K562 (cell line): ENCODE data around the gene CEBPE. TPM values are rescaled to one million over a fixed set of nuclear protein-coding genes. Genes with fewer than 3 reads are reported as not detected.
A peak's percentile ranks its signal among the peaks of the same experiment; 100 is the strongest.

Experiments
- ASH1L ChIP-seq: fragments of 450-650 bp; IDR thresholded peaks from 2 replicates; pipeline ENCODE4 v1.6.1; 2018; ENCODE audit warnings: borderline replicate concordance, mild to moderate bottlenecking, low read depth; ENCODE audit not compliant: partially characterized antibody
- DDX20 ChIP-seq: fragments of 450-650 bp; IDR thresholded peaks from 2 replicates; pipeline ENCODE4 v1.6.1; 2016; ENCODE audit warnings: missing genetic modification characterization, low read depth, mild to moderate bottlenecking, missing compliant biosample characterization, moderate library complexity
- DIDO1 ChIP-seq: fragments of 450-650 bp; IDR thresholded peaks from 2 replicates; pipeline ENCODE4 v1.6.1; 2016; ENCODE audit warnings: low read depth, missing biosample characterization, missing genetic modification characterization
- MCM3 ChIP-seq: fragments of 450-650 bp; IDR thresholded peaks from 2 replicates; pipeline ENCODE4 v1.6.1; 2016
- PCBP2 ChIP-seq: fragments of 200-400 bp; formaldehyde crosslinking; IDR thresholded peaks from 2 replicates; pipeline ENCODE4 v1.6.1; 2018; ENCODE audit warnings: low read length, low read depth, mild to moderate bottlenecking, moderate library complexity; ENCODE audit not compliant: poor library complexity, severe bottlenecking
- PTRF ChIP-seq: fragments of 450-650 bp; IDR thresholded peaks from 2 replicates; pipeline ENCODE4 v1.6.1; 2016; ENCODE audit warnings: mild to moderate bottlenecking, missing genetic modification characterization, missing compliant biosample characterization
- PTTG1 ChIP-seq: fragments of 450-650 bp; IDR thresholded peaks from 2 replicates; pipeline ENCODE4 v1.6.1; 2016; ENCODE audit warnings: low read depth, mild to moderate bottlenecking, missing genetic modification characterization, missing compliant biosample characterization
- RFX7 ChIP-seq: fragments of 250-450 bp; sonication (Bioruptor Pico); IDR thresholded peaks from 2 replicates; pipeline ENCODE4 v1.5.1; 2021; ENCODE audit warnings: mild to moderate bottlenecking
- TAF7 ChIP-seq: fragments of 450-650 bp; IDR thresholded peaks from 2 replicates; pipeline ENCODE4 v1.6.1; 2016; ENCODE audit warnings: missing genetic modification characterization, missing compliant biosample characterization
- THRAP3 ChIP-seq: fragments of 450-650 bp; IDR thresholded peaks from 2 replicates; pipeline ENCODE4 v1.6.1; 2016; ENCODE audit warnings: mild to moderate bottlenecking, inconsistent platforms, borderline replicate concordance
- UBTF ChIP-seq, 2 experiments: IDR thresholded peaks; 2 replicates each; pipeline ENCODE4 v1.6.1; 2012; ENCODE audit warnings: improper control_type of control experiment in 2 of 2, low read depth in 2 of 2, low read length in 2 of 2, borderline replicate concordance in 1 of 2
- XRCC3 ChIP-seq: fragments of 450-650 bp; IDR thresholded peaks from 2 replicates; pipeline ENCODE4 v1.6.1; 2017; ENCODE audit warnings: mild to moderate bottlenecking, moderate library complexity
- ZNF778 ChIP-seq: fragments of 450-650 bp; formaldehyde crosslinking; IDR thresholded peaks from 2 replicates; pipeline ENCODE4 v1.4.0; 2020; ENCODE audit warnings: mild to moderate bottlenecking, moderate library complexity
- polyA plus RNA-seq, 8 experiments: library from polyadenylated mRNA; depleted of rRNA in 4 of 8; stranded (reverse) in 5 of 8; unstranded in 3 of 8; fragments of >200 nt; fragmentation: Nextera tagmentation in 2 of 8; fragmentation: Illumina TruSeq in 1 of 8; extraction: Ambion mirVana in 2 of 8; extraction: Trizol in 1 of 8; gene quantifications; 2 replicates each; pipeline versions ENCODE4 v1.2.1 to v1.2.3, GENCODE V29; 2011 to 2014; ENCODE audit warnings: inconsistent platforms in 1 of 8, missing spikeins in 1 of 8
- total RNA-seq, 7 experiments: library from RNA; depleted of rRNA in 6 of 7; stranded (reverse); fragments of >200 nt in 6 of 7; fragmentation: Illumina TruSeq in 2 of 7; extraction: Trizol in 2 of 7; gene quantifications; 2 replicates each; pipeline versions ENCODE4 v1.2.1 to v1.2.3, GENCODE V29; 2011 to 2021; ENCODE audit warnings: low replicate concordance in 1 of 7
- TF ChIP-seq, protein P1 (sequence below), 2 experiments: fragments of 450-650 bp in 1 of 2; sonication (generic) in 1 of 2; formaldehyde crosslinking in 1 of 2; IDR thresholded peaks; 2 replicates each; pipeline versions ENCODE4 v1.7.1 to v1.9.0; 2016 to 2022; ENCODE audit warnings: inconsistent platforms in 1 of 2, mild to moderate bottlenecking in 1 of 2, missing genetic modification reagents in 1 of 2
- TF ChIP-seq, protein P2 (sequence below): fragments of 250-450 bp; sonication (Bioruptor Pico); IDR thresholded peaks from 2 replicates; pipeline ENCODE4 v1.5.0; 2022; ENCODE audit warnings: mild to moderate bottlenecking

CEBPE gene
- total and polyA plus RNA-seq, 9 of the 15 experiments (the other 6 are each of a cell fraction or from before 2014, with no cell fraction given) = 0.09 to 0.15 (median 0.13) TPM; not detected in 6

DNA sequence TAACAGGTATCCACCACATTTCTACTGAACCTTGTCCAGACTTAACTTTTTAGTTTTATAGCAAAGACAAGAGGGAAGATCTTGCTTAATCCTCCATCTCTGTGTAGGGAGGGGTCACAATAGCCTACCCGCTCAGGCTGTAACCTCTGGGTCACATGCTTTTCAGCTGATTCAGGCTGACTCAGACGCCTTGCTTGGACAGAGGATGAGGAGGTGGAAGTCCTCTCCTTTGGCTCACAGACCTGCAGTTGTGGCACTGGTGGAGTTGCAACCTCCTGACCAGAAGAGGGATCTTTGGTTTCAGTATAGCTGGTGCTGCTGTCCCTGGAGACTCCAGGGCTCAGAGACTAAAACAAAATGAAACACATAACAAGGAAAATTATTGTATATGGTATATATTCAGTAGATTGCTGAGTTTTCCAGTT, 40.4 kb downstream of the CEBPE start (continued):
- TF ChIP-seq, protein P1, sequence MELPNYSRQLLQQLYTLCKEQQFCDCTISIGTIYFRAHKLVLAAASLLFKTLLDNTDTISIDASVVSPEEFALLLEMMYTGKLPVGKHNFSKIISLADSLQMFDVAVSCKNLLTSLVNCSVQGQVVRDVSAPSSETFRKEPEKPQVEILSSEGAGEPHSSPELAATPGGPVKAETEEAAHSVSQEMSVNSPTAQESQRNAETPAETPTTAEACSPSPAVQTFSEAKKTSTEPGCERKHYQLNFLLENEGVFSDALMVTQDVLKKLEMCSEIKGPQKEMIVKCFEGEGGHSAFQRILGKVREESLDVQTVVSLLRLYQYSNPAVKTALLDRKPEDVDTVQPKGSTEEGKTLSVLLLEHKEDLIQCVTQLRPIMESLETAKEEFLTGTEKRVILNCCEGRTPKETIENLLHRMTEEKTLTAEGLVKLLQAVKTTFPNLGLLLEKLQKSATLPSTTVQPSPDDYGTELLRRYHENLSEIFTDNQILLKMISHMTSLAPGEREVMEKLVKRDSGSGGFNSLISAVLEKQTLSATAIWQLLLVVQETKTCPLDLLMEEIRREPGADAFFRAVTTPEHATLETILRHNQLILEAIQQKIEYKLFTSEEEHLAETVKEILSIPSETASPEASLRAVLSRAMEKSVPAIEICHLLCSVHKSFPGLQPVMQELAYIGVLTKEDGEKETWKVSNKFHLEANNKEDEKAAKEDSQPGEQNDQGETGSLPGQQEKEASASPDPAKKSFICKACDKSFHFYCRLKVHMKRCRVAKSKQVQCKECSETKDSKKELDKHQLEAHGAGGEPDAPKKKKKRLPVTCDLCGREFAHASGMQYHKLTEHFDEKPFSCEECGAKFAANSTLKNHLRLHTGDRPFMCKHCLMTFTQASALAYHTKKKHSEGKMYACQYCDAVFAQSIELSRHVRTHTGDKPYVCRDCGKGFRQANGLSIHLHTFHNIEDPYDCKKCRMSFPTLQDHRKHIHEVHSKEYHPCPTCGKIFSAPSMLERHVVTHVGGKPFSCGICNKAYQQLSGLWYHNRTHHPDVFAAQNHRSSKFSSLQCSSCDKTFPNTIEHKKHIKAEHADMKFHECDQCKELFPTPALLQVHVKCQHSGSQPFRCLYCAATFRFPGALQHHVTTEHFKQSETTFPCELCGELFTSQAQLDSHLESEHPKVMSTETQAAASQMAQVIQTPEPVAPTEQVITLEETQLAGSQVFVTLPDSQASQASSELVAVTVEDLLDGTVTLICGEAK (IDR thresholded peaks at IDR 0.05) = no peak
- TF ChIP-seq, protein P1 (CRISPR knock-in tag; IDR thresholded peaks at IDR 0.05) = no peak
- TF ChIP-seq DIDO1 (tag) (no peak), PTRF (tag) (no peak), THRAP3 (no peak), PCBP2 (no peak), XRCC3 (no peak), ZNF778 (CRISPR knock-in tag) (no peak), UBTF (IDR thresholded peaks at IDR 0.05; ENCODE audit: borderline replicate concordance in 1 of 2, low read depth in 2 of 2, low read length in 2 of 2) (peak in 1 of 2 experiments; percentile 71; a peak in 1 of 4 replicates), ASH1L (no peak), MCM3 (no peak), RFX7 (CRISPR knock-in tag) (no peak), TAF7 (tag) (no peak), DDX20 (tag) (no peak), PTTG1 (tag) (0 out of 2 replicates have a peak, but pooled peaks have one; percentile 49)
- TF ChIP-seq, protein P2, sequence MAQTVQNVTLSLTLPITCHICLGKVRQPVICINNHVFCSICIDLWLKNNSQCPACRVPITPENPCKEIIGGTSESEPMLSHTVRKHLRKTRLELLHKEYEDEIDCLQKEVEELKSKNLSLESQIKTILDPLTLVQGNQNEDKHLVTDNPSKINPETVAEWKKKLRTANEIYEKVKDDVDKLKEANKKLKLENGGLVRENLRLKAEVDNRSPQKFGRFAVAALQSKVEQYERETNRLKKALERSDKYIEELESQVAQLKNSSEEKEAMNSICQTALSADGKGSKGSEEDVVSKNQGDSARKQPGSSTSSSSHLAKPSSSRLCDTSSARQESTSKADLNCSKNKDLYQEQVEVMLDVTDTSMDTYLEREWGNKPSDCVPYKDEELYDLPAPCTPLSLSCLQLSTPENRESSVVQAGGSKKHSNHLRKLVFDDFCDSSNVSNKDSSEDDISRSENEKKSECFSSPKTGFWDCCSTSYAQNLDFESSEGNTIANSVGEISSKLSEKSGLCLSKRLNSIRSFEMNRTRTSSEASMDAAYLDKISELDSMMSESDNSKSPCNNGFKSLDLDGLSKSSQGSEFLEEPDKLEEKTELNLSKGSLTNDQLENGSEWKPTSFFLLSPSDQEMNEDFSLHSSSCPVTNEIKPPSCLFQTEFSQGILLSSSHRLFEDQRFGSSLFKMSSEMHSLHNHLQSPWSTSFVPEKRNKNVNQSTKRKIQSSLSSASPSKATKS (CRISPR knock-in tag) = no peak
